ENCODE results near the gene HAAO.

Gene HAAO

DNA sequence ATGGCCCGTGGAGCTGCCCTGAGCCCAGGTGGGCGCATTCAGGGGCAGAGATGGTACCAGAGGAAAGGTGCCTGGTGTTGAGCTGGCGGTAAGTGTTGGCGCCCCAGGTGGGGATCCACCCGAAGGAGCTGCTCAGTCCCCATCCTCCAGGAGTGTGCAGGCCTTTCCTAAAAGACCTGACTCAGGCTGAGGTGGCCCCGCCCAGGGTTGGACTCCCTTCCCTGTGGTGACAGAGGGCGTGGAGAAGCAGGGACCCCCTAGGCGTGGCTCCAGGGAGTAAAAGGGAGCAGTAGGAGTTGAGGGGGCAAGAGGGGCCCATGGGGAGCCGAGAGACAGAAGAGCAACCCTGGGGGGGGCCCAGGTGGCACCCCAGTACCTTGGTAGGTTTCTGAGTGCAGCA is 30.8 kb downstream of the HAAO start:
- H3K27me3 ChIP-seq (ENCODE audit: control insufficient read depth in 1 of 2, insufficient read depth in 2 of 2, low read length in 2 of 2), result no peaks in the 10 kb centered on the region
- no peak overlapping the region for H3K9ac ChIP-seq (ENCODE audit: low read depth in 1 of 2, low read length in 2 of 2)
- no peak overlapping the region for H3K4me3 ChIP-seq (ENCODE audit: low read depth in 1 of 2, low read length in 2 of 2)
- H3K36me3 ChIP-seq (ENCODE audit: control insufficient read depth in 1 of 2, insufficient read depth in 2 of 2, low read length in 2 of 2), result no peaks in the 10 kb centered on the region
- H3K9me3 ChIP-seq (ENCODE audit: control insufficient read depth in 1 of 2, low read length in 2 of 2), result no peaks in the 10 kb centered on the region
- no peaks in the 10 kb centered on the region for H3K4me1 ChIP-seq (ENCODE audit: control insufficient read depth in 1 of 2, insufficient read depth in 2 of 2, low read length in 2 of 2)
- no peak overlapping the region for H3K27ac ChIP-seq (ENCODE audit: low read depth, low read length)

DNA sequence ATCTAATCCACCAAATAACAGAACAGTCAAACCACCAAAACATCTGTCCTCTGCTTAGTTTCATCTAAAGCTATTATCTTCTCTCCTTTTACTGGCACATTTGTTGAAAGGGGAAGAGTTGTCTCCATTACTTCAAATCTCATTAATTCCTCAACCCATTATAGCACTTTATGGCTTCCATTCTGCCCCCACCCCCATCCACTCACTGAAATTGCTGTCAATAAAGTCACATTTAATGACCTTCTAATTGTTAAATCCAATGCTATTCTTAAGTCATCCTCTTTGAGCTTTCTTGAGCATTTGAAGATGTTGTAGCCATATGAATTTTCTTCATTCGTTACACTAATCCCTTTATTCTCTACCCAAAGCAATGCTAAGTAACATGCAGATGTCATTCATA is 33.6 kb downstream of the HAAO start:
- no peaks in the 10 kb centered on the region for H3K9me3 ChIP-seq (ENCODE audit: control insufficient read depth in 1 of 2, low read length in 2 of 2)
- H3K4me3 ChIP-seq (ENCODE audit: low read depth in 1 of 2, low read length in 2 of 2), result no peak overlapping the region
- peaks cover 0 to 2% of the 10 kb centered on the region in 2 donors for H3K4me1 ChIP-seq (ENCODE audit: control insufficient read depth in 1 of 2, insufficient read depth in 2 of 2, low read length in 2 of 2)

GRCh38 chr2:42757981-42758740 is 34.2 kb downstream of the HAAO start:
- peaks cover 0 to 2% of the 10 kb centered on the region in 2 donors for H3K36me3 ChIP-seq (ENCODE audit: control insufficient read depth in 1 of 2, insufficient read depth in 2 of 2, low read length in 2 of 2)
- no peak overlapping the region for H3K4me3 ChIP-seq (ENCODE audit: low read depth in 1 of 2, low read length in 2 of 2)
- no peak overlapping the region for H3K27ac ChIP-seq (ENCODE audit: low read depth, low read length)
- H3K9ac ChIP-seq (ENCODE audit: low read depth in 1 of 2, low read length in 2 of 2), result no peak overlapping the region
- no peaks in the 10 kb centered on the region for H3K27me3 ChIP-seq (ENCODE audit: control insufficient read depth in 1 of 2, insufficient read depth in 2 of 2, low read length in 2 of 2)
- peaks cover 0 to 8% of the 10 kb centered on the region in 2 donors for H3K4me1 ChIP-seq (ENCODE audit: control insufficient read depth in 1 of 2, insufficient read depth in 2 of 2, low read length in 2 of 2)
- no peaks in the 10 kb centered on the region for H3K9me3 ChIP-seq (ENCODE audit: control insufficient read depth in 1 of 2, low read length in 2 of 2)

More for the DNA sequence above, 33.6 kb downstream of the HAAO start:
- Histone ChIP-seq H3K36me3 (ENCODE audit: control insufficient read depth in 1 of 2, insufficient read depth in 2 of 2, low read length in 2 of 2) (no peaks in the 10 kb centered on the region), H3K9ac (ENCODE audit: low read depth in 1 of 2, low read length in 2 of 2) (no peak overlapping the region), H3K27me3 (ENCODE audit: control insufficient read depth in 1 of 2, insufficient read depth in 2 of 2, low read length in 2 of 2) (no peaks in the 10 kb centered on the region), H3K27ac (ENCODE audit: low read depth, low read length) (no peak overlapping the region)

- Histone ChIP-seq H3K4me3 (ENCODE audit: low read depth in 1 of 2, low read length in 2 of 2) (no peak overlapping the region), H3K9me3 (ENCODE audit: control insufficient read depth in 1 of 2, low read length in 2 of 2) (no peaks in the 10 kb centered on the region), H3K9ac (ENCODE audit: low read depth in 1 of 2, low read length in 2 of 2) (no peak overlapping the region), H3K4me1 (ENCODE audit: control insufficient read depth in 1 of 2, insufficient read depth in 2 of 2, low read length in 2 of 2) (peaks cover 6 to 14% of the 10 kb centered on the region in 2 donors), H3K36me3 (ENCODE audit: control insufficient read depth in 1 of 2, insufficient read depth in 2 of 2, low read length in 2 of 2) (peaks cover 0 to 2% of the 10 kb centered on the region in 2 donors), H3K27me3 (ENCODE audit: control insufficient read depth in 1 of 2, insufficient read depth in 2 of 2, low read length in 2 of 2) (no peaks in the 10 kb centered on the region), H3K27ac (ENCODE audit: low read depth, low read length) (no peak overlapping the region)
Measured at GRCh38 chr2:42756966-42757513, 35.3 kb downstream of the HAAO start.

- H3K9me3 ChIP-seq (ENCODE audit: control insufficient read depth in 1 of 2, low read length in 2 of 2), result no peaks in the 10 kb centered on the region
- H3K4me1 ChIP-seq (ENCODE audit: control insufficient read depth in 1 of 2, insufficient read depth in 2 of 2, low read length in 2 of 2), result peaks cover 6 to 18% of the 10 kb centered on the region in 2 donors
- no peak overlapping the region for H3K4me3 ChIP-seq (ENCODE audit: low read depth in 1 of 2, low read length in 2 of 2)
- no peak overlapping the region for H3K27ac ChIP-seq (ENCODE audit: low read depth, low read length)
- no peaks in the 10 kb centered on the region for H3K27me3 ChIP-seq (ENCODE audit: control insufficient read depth in 1 of 2, insufficient read depth in 2 of 2, low read length in 2 of 2)
- peaks cover 0 to 2% of the 10 kb centered on the region in 2 donors for H3K36me3 ChIP-seq (ENCODE audit: control insufficient read depth in 1 of 2, insufficient read depth in 2 of 2, low read length in 2 of 2)
- no peak overlapping the region for H3K9ac ChIP-seq (ENCODE audit: low read depth in 1 of 2, low read length in 2 of 2)
Measured at GRCh38 chr2:42756150-42756775, 36.1 kb downstream of the HAAO start.

- Histone ChIP-seq H3K4me1 (ENCODE audit: control insufficient read depth in 1 of 2, insufficient read depth in 2 of 2, low read length in 2 of 2) (peaks cover 6 to 18% of the 10 kb centered on the region in 2 donors), H3K36me3 (ENCODE audit: control insufficient read depth in 1 of 2, insufficient read depth in 2 of 2, low read length in 2 of 2) (peaks cover 0 to 2% of the 10 kb centered on the region in 2 donors), H3K27me3 (ENCODE audit: control insufficient read depth in 1 of 2, insufficient read depth in 2 of 2, low read length in 2 of 2) (no peaks in the 10 kb centered on the region), H3K9me3 (ENCODE audit: control insufficient read depth in 1 of 2, low read length in 2 of 2) (no peaks in the 10 kb centered on the region), H3K27ac (ENCODE audit: low read depth, low read length) (no peak overlapping the region), H3K4me3 (ENCODE audit: low read depth in 1 of 2, low read length in 2 of 2) (no peak overlapping the region), H3K9ac (ENCODE audit: low read depth in 1 of 2, low read length in 2 of 2) (no peak overlapping the region)
Measured at GRCh38 chr2:42755191-42755880, 37.0 kb downstream of the HAAO start.

DNA sequence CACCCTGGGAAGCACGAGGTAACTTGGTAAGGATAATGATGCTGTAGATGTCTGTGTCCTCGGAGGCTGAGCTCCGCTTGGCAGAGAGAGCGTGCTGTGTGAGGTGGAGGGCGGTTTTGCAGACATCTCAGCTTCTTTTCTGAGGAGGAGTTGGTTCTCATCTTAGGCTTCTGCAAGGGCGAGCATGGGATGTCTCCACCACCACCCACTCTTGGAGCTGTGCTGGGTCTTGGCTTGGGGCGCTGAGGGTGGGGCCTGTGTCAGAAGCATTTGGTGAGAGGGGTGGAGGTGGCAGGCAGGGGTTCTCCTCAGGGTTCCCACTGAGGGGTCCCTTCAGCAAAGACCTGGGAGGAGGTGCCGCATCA is 37.6 kb downstream of the HAAO start:
- H3K36me3 ChIP-seq (ENCODE audit: control insufficient read depth in 1 of 2, insufficient read depth in 2 of 2, low read length in 2 of 2), result peaks cover 0 to 2% of the 10 kb centered on the region in 2 donors
- no peaks in the 10 kb centered on the region for H3K9me3 ChIP-seq (ENCODE audit: control insufficient read depth in 1 of 2, low read length in 2 of 2)
- peaks cover 6 to 18% of the 10 kb centered on the region in 2 donors for H3K4me1 ChIP-seq (ENCODE audit: control insufficient read depth in 1 of 2, insufficient read depth in 2 of 2, low read length in 2 of 2)
- H3K27me3 ChIP-seq (ENCODE audit: control insufficient read depth in 1 of 2, insufficient read depth in 2 of 2, low read length in 2 of 2), result no peaks in the 10 kb centered on the region
- no peak overlapping the region for H3K4me3 ChIP-seq (ENCODE audit: low read depth in 1 of 2, low read length in 2 of 2)
- no peak overlapping the region for H3K27ac ChIP-seq (ENCODE audit: low read depth, low read length)
- no peak overlapping the region for H3K9ac ChIP-seq (ENCODE audit: low read depth in 1 of 2, low read length in 2 of 2)

- H3K27ac ChIP-seq (ENCODE audit: low read depth, low read length), result no peak overlapping the region
- no peaks in the 10 kb centered on the region for H3K27me3 ChIP-seq (ENCODE audit: control insufficient read depth in 1 of 2, insufficient read depth in 2 of 2, low read length in 2 of 2)
- H3K4me1 ChIP-seq (ENCODE audit: control insufficient read depth in 1 of 2, insufficient read depth in 2 of 2, low read length in 2 of 2), result peaks cover 6 to 18% of the 10 kb centered on the region in 2 donors
- H3K4me3 ChIP-seq (ENCODE audit: low read depth in 1 of 2, low read length in 2 of 2), result no peak overlapping the region
- no peaks in the 10 kb centered on the region for H3K9me3 ChIP-seq (ENCODE audit: control insufficient read depth in 1 of 2, low read length in 2 of 2)
- H3K9ac ChIP-seq (ENCODE audit: low read depth in 1 of 2, low read length in 2 of 2), result no peak overlapping the region
- H3K36me3 ChIP-seq (ENCODE audit: control insufficient read depth in 1 of 2, insufficient read depth in 2 of 2, low read length in 2 of 2), result peaks cover 0 to 2% of the 10 kb centered on the region in 2 donors
Measured at GRCh38 chr2:42754021-42754775, 38.2 kb downstream of the HAAO start.

- Histone ChIP-seq H3K4me1 (ENCODE audit: control insufficient read depth in 1 of 2, insufficient read depth in 2 of 2, low read length in 2 of 2) (peaks cover 6 to 18% of the 10 kb centered on the region in 2 donors), H3K36me3 (ENCODE audit: control insufficient read depth in 1 of 2, insufficient read depth in 2 of 2, low read length in 2 of 2) (peaks cover 0 to 2% of the 10 kb centered on the region in 2 donors), H3K9me3 (ENCODE audit: control insufficient read depth in 1 of 2, low read length in 2 of 2) (no peaks in the 10 kb centered on the region), H3K9ac (ENCODE audit: low read depth in 1 of 2, low read length in 2 of 2) (no peak overlapping the region), H3K4me3 (ENCODE audit: low read depth in 1 of 2, low read length in 2 of 2) (no peak overlapping the region), H3K27me3 (ENCODE audit: control insufficient read depth in 1 of 2, insufficient read depth in 2 of 2, low read length in 2 of 2) (no peaks in the 10 kb centered on the region), H3K27ac (ENCODE audit: low read depth, low read length) (no peak overlapping the region)
Measured at GRCh38 chr2:42752816-42753813, 39.3 kb downstream of the HAAO start.
